Caco-2 (cell line): ENCODE measurements around the gene PUS7. TPM values are rescaled to one million over a fixed set of nuclear protein-coding genes. Genes with fewer than 3 reads are reported as not detected.
A peak's percentile ranks its signal among the peaks of the same experiment; 100 is the strongest.

Source experiments
- BruUV-seq: library from RNA; stranded (reverse); fragments of 400-500 nt; replicated peaks from 2 replicates; lab custom pipeline; 2021; lab: Mats Ljungman, UMichigan
- CTCF ChIA-PET: fragments of 300-600 bp; sonication (Branson Sonifier 250); formaldehyde crosslinking; loops from one replicate; lab custom pipeline; 2022; ENCODE audit warnings: antibody characterized with exemption; lab: Charles Lee
- POLR2A ChIA-PET: fragments of 300-600 bp; sonication (Branson Sonifier 250); formaldehyde crosslinking; loops from one replicate; lab custom pipeline; 2022; ENCODE audit warnings: antibody characterized with exemption; lab: Charles Lee
- DNase-seq, 2 experiments: peaks; one replicate each; pipeline versions ENCODE4 v3.0.0 to v3.0.0-alpha.2; 2020 to 2022
- H3K27me3 ChIP-seq: replicated peaks from 2 replicates; pipeline ENCODE4 v1.6.0; 2011; ENCODE audit warnings: low read length; ENCODE audit not compliant: control insufficient read depth, insufficient read depth
- H3K36me3 ChIP-seq: 2 replicates; pipeline ENCODE4 v1.5.1; 2011; ENCODE audit warnings: low read length; ENCODE audit not compliant: control insufficient read depth, insufficient read depth
- H3K4me1 ChIP-seq: fragments of 250-450 bp; sonication (Bioruptor Pico); 2 replicates; pipeline ENCODE4 v1.5.1; 2020; ENCODE audit warnings: mild to moderate bottlenecking
- H3K4me3 ChIP-seq: 2 replicates; pipeline ENCODE4 v1.5.1; 2011; ENCODE audit warnings: low read depth, mild to moderate bottlenecking, control low read depth, low read length
- H3K9me3 ChIP-seq: fragments of 250-450 bp; sonication (Bioruptor Pico); 2 replicates; pipeline ENCODE4 v1.5.1; 2020; ENCODE audit warnings: mild to moderate bottlenecking, moderate library complexity
- H3K27ac Mint-ChIP-seq: one replicate; pipeline ENCODE4 v1.8.0; 2022; ENCODE audit warnings: mixed read lengths; ENCODE audit not compliant: unreplicated experiment
- H3K27me3 Mint-ChIP-seq: one replicate; pipeline ENCODE4 v1.8.0; 2022; ENCODE audit warnings: mixed read lengths; ENCODE audit not compliant: insufficient read depth, unreplicated experiment
- H3K36me3 Mint-ChIP-seq: one replicate; pipeline ENCODE4 v1.8.0; 2022; ENCODE audit warnings: mild to moderate bottlenecking, mixed read lengths; ENCODE audit not compliant: insufficient read depth, unreplicated experiment
- H3K4me1 Mint-ChIP-seq: one replicate; pipeline ENCODE4 v1.8.0; 2022; ENCODE audit warnings: low read depth, mixed read lengths; ENCODE audit not compliant: unreplicated experiment
- H3K4me3 Mint-ChIP-seq: one replicate; pipeline ENCODE4 v1.8.0; 2022; ENCODE audit warnings: mild to moderate bottlenecking, moderate library complexity, mixed read lengths; ENCODE audit not compliant: unreplicated experiment
- H3K9me3 Mint-ChIP-seq: one replicate; pipeline ENCODE4 v1.8.0; 2022; ENCODE audit warnings: mixed read lengths; ENCODE audit not compliant: unreplicated experiment
- intact Hi-C: fragments of 100-400 bp; cut with micrococcal nuclease; formaldehyde crosslinking; loops from one replicate; pipeline ENCODE4 v1.10.0; 2022; ENCODE audit not compliant: unreplicated experiment
- total RNA-seq: library from RNA; stranded (reverse); gene quantifications from 2 replicates; pipeline ENCODE4 v1.2.3, GENCODE V29; 2022
- TF ChIP-seq, protein P1 (sequence below), 2 experiments: fragments of 200-600 bp in 1 of 2; IDR thresholded peaks; 1 replicate in 1 of 2; 2 replicates in 1 of 2; pipeline versions ENCODE4 v1.5.1 to v1.8.0; 2011 to 2022; ENCODE audit warnings: antibody characterized with exemption in 1 of 2, control low read depth in 1 of 2, inconsistent platforms in 1 of 2, low read depth in 1 of 2, low read length in 1 of 2, mild to moderate bottlenecking in 1 of 2, moderate library complexity in 1 of 2; ENCODE audit not compliant: insufficient read depth in 1 of 2, severe bottlenecking in 1 of 2, unreplicated experiment in 1 of 2

Gene PUS7
- total RNA-seq, 1 experiment from 2014 or later: 36.3 TPM

DNA sequence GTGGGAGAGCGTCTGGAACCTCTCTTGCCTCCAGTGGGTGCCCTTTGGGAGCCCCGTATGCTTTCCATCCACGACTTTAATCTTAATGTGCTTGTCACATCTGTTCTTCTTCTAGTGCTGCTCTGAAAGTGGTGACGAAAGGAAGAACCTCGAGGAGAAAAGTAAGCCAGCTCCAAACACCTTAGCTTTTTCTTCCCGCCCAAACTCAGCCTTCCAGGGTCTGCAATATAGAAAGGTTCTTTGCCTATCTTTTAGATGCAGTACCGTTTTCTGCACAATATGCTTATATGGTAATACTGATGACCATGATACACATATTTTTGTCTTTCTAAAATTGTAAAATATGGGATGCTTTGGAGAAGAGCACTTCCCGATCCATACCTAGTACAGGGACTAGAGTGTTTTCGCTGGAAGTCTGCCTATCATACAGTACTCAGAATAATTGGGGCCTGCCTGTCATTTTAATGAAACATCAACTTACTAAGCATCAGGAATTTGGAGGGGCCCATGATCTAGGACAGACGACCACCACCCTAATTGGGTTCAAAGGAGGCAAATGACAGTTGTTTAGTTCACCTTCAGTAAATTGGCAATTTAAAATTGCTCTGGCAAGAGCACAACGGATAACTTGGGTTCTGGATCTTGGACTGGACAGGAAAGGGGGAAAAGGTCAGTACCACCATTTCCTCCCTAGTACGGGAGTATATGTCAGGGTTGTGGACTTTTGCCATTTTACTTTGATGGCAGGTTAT is 10.8 kb upstream of the PUS7 start:
- BruUV-seq: TSS peak; percentile 75
- Mint-ChIP-seq H3K4me1 (peaks cover 7% of the 10 kb centered on the region), H3K4me3 (peak overlapping the region; percentile 65), H3K27me3 (no peaks in the 10 kb centered on the region), H3K36me3 (peaks cover 12% of the 10 kb centered on the region), H3K27ac (peak overlapping the region; percentile 85), H3K9me3 (no peaks in the 10 kb centered on the region)
- POLR2A ChIA-PET: no interaction called here
- Histone ChIP-seq H3K9me3 (no peaks in the 10 kb centered on the region), H3K27me3 (no peaks in the 10 kb centered on the region), H3K36me3 (no peaks in the 10 kb centered on the region), H3K4me3 (peak overlapping the region; percentile 90), H3K4me1 (0 out of 2 replicates have a peak, but pooled peaks cover 7% of the 10 kb centered on the region)
- DNase-seq: no peak
- CTCF ChIA-PET: no interaction called here
- intact Hi-C loops: loop anchor here (2.0 kb wide), 1 partner anchor 56 kb away; no protein-coding TSS in a partner anchor
- TF ChIP-seq, protein P1, sequence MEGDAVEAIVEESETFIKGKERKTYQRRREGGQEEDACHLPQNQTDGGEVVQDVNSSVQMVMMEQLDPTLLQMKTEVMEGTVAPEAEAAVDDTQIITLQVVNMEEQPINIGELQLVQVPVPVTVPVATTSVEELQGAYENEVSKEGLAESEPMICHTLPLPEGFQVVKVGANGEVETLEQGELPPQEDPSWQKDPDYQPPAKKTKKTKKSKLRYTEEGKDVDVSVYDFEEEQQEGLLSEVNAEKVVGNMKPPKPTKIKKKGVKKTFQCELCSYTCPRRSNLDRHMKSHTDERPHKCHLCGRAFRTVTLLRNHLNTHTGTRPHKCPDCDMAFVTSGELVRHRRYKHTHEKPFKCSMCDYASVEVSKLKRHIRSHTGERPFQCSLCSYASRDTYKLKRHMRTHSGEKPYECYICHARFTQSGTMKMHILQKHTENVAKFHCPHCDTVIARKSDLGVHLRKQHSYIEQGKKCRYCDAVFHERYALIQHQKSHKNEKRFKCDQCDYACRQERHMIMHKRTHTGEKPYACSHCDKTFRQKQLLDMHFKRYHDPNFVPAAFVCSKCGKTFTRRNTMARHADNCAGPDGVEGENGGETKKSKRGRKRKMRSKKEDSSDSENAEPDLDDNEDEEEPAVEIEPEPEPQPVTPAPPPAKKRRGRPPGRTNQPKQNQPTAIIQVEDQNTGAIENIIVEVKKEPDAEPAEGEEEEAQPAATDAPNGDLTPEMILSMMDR (IDR thresholded peaks at IDR 0.05; ENCODE audit: insufficient read depth in 1 of 2, low read depth in 1 of 2, low read length in 1 of 2, severe bottlenecking in 1 of 2, unreplicated experiment in 1 of 2): no peak

DNA sequence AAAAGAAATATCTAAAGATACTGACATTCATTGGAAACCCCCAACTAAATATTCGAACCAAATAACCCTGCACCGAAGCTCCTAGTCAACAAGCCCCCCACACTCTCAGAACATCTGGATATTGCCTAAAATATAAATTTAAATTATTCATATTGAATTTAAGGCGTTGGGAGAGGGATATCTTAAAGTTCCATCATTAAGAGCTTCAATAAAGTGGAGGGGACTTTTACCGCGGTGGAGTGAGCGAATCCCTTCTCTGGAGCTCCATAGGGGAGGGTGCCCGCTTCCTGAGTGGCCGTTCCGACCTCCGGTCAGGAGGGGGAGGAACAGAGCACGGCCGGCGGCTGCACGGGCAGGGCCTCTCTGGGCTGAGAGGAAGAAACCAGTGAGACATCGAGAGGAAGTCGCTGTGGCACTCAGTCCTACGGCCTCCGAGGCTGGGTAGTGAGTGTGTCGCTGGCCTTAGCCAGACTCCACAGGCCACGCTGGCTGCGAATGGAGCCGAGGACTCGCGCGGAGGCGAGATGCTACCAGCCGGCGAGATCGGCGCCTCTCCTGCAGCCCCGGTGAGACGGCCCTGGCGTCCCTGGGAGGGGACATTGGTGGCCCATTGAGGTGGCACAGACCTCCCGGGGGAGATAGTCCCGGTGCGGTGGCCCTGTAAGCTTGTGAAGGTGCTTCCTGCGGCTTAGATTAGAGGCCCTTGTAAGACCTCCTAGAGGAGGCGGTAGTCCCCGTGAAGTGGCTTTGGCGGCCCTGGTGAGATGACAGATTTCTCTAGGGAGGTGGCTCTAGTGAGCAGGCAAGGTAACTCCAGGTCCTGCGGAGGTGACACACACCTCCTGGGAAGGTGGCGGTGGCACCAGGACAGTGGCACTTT is 10.0 kb upstream of the PUS7 start, which contains the start of gene RINT1:
TSS of gene RINT1 (plus strand) at position 410 of the 880 bp plus-strand sequence. CDS start at position 525, 115 bp downstream.
- POLR2A ChIA-PET: interaction anchor here (0.5 to 1.4 kb wide), 7 partner anchors 11 to 605 kb away, joined by 3 to 8 read pairs (median 3); partner anchors contain the start of genes EFCAB10, KMT2E and PUS7
- H3K4me1 Mint-ChIP-seq: peaks cover 7% of the 10 kb centered on the region
- H3K27me3 ChIP-seq: no peaks in the 10 kb centered on the region
- CTCF ChIA-PET: interaction anchor here (0.6 to 1.3 kb wide), 8 partner anchors 11 to 386 kb away, joined by 3 to 5 read pairs (median 3); no protein-coding TSS in a partner anchor
- peak within 1 kb of the TSS; percentile 65 for H3K4me3 Mint-ChIP-seq
- H3K36me3 ChIP-seq: no peaks in the 10 kb centered on the region
- no peaks in the 10 kb centered on the region for H3K9me3 ChIP-seq
- H3K4me1 ChIP-seq: 0 out of 2 replicates have a peak, but pooled peaks cover 7% of the 10 kb centered on the region
- H3K9me3 Mint-ChIP-seq: no peaks in the 10 kb centered on the region
- no peaks in the 10 kb centered on the region for H3K27me3 Mint-ChIP-seq
- TF ChIP-seq, protein P1 (IDR thresholded peaks at IDR 0.05; ENCODE audit: insufficient read depth in 1 of 2, low read depth in 1 of 2, low read length in 1 of 2, severe bottlenecking in 1 of 2, unreplicated experiment in 1 of 2): peak; percentile 70 to 81
- peaks cover 12% of the 10 kb centered on the region for H3K36me3 Mint-ChIP-seq
- peak within 1 kb of the TSS; percentile 85 for H3K27ac Mint-ChIP-seq
- H3K4me3 ChIP-seq: peak within 1 kb of the TSS; percentile 90
- intact Hi-C loops: loop anchor here (1.0 to 2.0 kb wide), 2 partner anchors 10 to 57 kb away; partner anchors contain the start of gene PUS7
- peak; percentile 92 to 96 for DNase-seq
- BruUV-seq: no TSS peak

DNA sequence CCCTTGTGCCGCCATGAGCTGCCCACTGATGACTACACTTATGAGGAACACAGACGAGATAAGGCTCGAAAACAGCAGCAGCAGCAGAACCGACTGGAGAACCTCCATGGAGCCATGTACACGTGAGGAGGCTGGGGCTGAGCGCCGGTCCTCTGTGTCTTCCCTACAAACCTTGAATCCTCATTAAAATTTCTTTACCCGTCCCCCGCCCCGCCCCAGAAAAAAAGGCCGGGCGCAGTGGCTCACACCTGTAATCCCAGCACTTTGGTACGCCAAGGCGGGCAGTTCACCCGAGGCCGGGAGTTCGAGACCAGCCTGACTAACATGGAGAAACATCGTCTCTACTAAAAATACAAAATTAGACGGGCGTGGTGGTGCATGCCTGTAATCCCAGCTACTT is 8.5 kb upstream of the PUS7 start:
- Histone ChIP-seq H3K27me3 (no peaks in the 10 kb centered on the region), H3K36me3 (no peaks in the 10 kb centered on the region), H3K4me3 (no peak overlapping the region), H3K9me3 (no peaks in the 10 kb centered on the region), H3K4me1 (0 out of 2 replicates have a peak, but pooled peaks cover 7% of the 10 kb centered on the region)
- no TSS peak for BruUV-seq
- Mint-ChIP-seq H3K4me1 (peaks cover 7% of the 10 kb centered on the region), H3K27ac (no peak overlapping the region), H3K4me3 (no peak overlapping the region), H3K27me3 (no peaks in the 10 kb centered on the region), H3K36me3 (peaks cover 6% of the 10 kb centered on the region), H3K9me3 (no peaks in the 10 kb centered on the region)
- intact Hi-C loops: no loop called here
- POLR2A ChIA-PET: no interaction called here
- CTCF ChIA-PET: no interaction called here
- DNase-seq: no peak
- TF ChIP-seq, protein P1 (IDR thresholded peaks at IDR 0.05; ENCODE audit: insufficient read depth in 1 of 2, low read depth in 1 of 2, low read length in 1 of 2, severe bottlenecking in 1 of 2, unreplicated experiment in 1 of 2): no peak
